ENCODE results near the gene CCM2L. TPM values are rescaled to one million over a fixed set of nuclear protein-coding genes. Genes with fewer than 3 reads are reported as not detected.

Gene CCM2L
- total RNA-seq, 2 donors from 2014 or later: 3.4 to 5.9 TPM

- no peak for ATAC-seq
- peaks cover 3% of the 10 kb centered on the region for H3K4me1 ChIP-seq
- H3K4me3 ChIP-seq: no peak overlapping the region
- H3K27ac ChIP-seq: no peak overlapping the region
- TF ChIP-seq POLR2A (IDR thresholded peaks at IDR 0.05): no peak
- TF ChIP-seq CTCF (IDR thresholded peaks at IDR 0.05): no peak
- H3K36me3 ChIP-seq (replicated peaks in 1 of 2; ENCODE audit: insufficient read depth in 1 of 2, low read depth in 2 of 2): no peaks in the 10 kb centered on the region
- H3K27me3 ChIP-seq: peaks cover 0 to 8% of the 10 kb centered on the region in 2 donors
- WGBS, 2 donors: 59 to 68% methylated on average over 8 of the region's 8 CpGs
- H3K9me3 ChIP-seq: no peaks in the 10 kb centered on the region
- intact Hi-C loops (cut with DNase I): no loop called here
- no peak for DNase-seq
These were observed 47.5 kb downstream of the CCM2L start for GRCh38 chr20:32057656-32058184.

DNA sequence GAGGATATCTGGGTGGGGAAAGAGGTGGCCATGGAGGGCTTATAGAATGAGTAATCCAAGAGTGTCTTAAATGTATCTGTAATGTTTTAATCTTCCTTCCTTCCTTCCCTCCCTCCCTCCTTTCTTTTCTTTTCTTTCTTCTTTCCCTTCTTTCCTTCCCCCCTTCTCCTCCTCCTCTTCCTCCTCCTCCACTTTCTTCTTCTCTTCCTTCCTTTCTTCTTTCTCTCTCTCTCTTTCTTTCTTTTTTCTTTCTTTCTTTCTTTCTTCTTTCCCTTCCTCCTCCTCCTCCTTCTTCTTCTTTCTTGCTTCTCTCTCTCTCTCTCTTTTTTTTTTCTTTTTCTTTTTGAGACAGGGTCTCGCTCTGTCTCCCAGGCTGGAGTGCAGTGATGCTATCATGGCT, 49.0 kb downstream of the CCM2L start:
- intact Hi-C loops (cut with DNase I): no loop called here
- ATAC-seq (no peak), DNase-seq (no peak)
- WGBS, 2 donors: 83 to 88% methylated on average over 1 of the region's 1 CpG
- Histone ChIP-seq H3K9me3 (no peaks in the 10 kb centered on the region), H3K4me3 (no peak overlapping the region), H3K36me3 (replicated peaks in 1 of 2; ENCODE audit: insufficient read depth in 1 of 2, low read depth in 2 of 2) (no peaks in the 10 kb centered on the region), H3K27ac (no peak overlapping the region), H3K4me1 (no peaks in the 10 kb centered on the region), H3K27me3 (no peaks in the 10 kb centered on the region)
- TF ChIP-seq POLR2A (IDR thresholded peaks at IDR 0.05) (no peak), CTCF (IDR thresholded peaks at IDR 0.05) (no peak)

GRCh38 chr20:32062776-32063170, 52.5 kb downstream of the CCM2L start:
- peak in 2 of 4 donors; percentile 23 to 79 for DNase-seq
- ATAC-seq: no peak
- H3K36me3 ChIP-seq (replicated peaks in 1 of 2; ENCODE audit: insufficient read depth in 1 of 2, low read depth in 2 of 2): no peaks in the 10 kb centered on the region
- intact Hi-C loops (cut with DNase I): no loop called here
- WGBS, 2 donors: 43 to 72% methylated on average over 3 to 4 of the region's 4 CpGs
- H3K9me3 ChIP-seq: no peaks in the 10 kb centered on the region
- H3K27ac ChIP-seq: peak overlapping the region in 1 of 4 donors; percentile 48
- TF ChIP-seq CTCF (IDR thresholded peaks at IDR 0.05) (no peak), POLR2A (IDR thresholded peaks at IDR 0.05) (no peak)
- H3K4me3 ChIP-seq: no peak overlapping the region
- no peaks in the 10 kb centered on the region for H3K27me3 ChIP-seq
- no peaks in the 10 kb centered on the region for H3K4me1 ChIP-seq

GRCh38 chr20:32063695-32064094, 53.5 kb downstream of the CCM2L start:
- Histone ChIP-seq H3K27ac (peak overlapping the region in 1 of 4 donors; percentile 48), H3K9me3 (no peaks in the 10 kb centered on the region), H3K27me3 (no peaks in the 10 kb centered on the region), H3K4me3 (no peak overlapping the region), H3K36me3 (replicated peaks in 1 of 2; ENCODE audit: insufficient read depth in 1 of 2, low read depth in 2 of 2) (no peaks in the 10 kb centered on the region), H3K4me1 (no peaks in the 10 kb centered on the region)
- WGBS, 2 donors: 68 to 74% methylated on average over 4 of the region's 4 CpGs
- DNase-seq (peak in 1 of 4 donors; percentile 35), ATAC-seq (no peak)
- no peak for TF ChIP-seq CTCF (IDR thresholded peaks at IDR 0.05)
- no peak for TF ChIP-seq POLR2A (IDR thresholded peaks at IDR 0.05)
- intact Hi-C loops (cut with DNase I): no loop called here

GRCh38 chr20:32064667-32065066, 54.4 kb downstream of the CCM2L start:
- no peak overlapping the region for H3K27ac ChIP-seq
- intact Hi-C loops (cut with DNase I): no loop called here
- no peak for TF ChIP-seq CTCF (IDR thresholded peaks at IDR 0.05)
- no peak for TF ChIP-seq POLR2A (IDR thresholded peaks at IDR 0.05)
- ATAC-seq (no peak), DNase-seq (peak in 1 of 4 donors; percentile 21)
- 51 to 72% methylated on average over 4 to 7 of the region's 7 CpGs for WGBS, 2 donors
- no peaks in the 10 kb centered on the region for H3K4me1 ChIP-seq
- no peaks in the 10 kb centered on the region for H3K9me3 ChIP-seq
- H3K27me3 ChIP-seq: no peaks in the 10 kb centered on the region
- H3K36me3 ChIP-seq (replicated peaks in 1 of 2; ENCODE audit: insufficient read depth in 1 of 2, low read depth in 2 of 2): no peaks in the 10 kb centered on the region
- H3K4me3 ChIP-seq: no peak overlapping the region
